Measurements from ENCODE around the gene RNF220. TPM values are rescaled to one million over a fixed set of nuclear protein-coding genes. Genes with fewer than 3 reads are reported as not detected.

Gene RNF220
- total RNA-seq, 1 donor from 2014 or later, result 25.1 TPM

DNA sequence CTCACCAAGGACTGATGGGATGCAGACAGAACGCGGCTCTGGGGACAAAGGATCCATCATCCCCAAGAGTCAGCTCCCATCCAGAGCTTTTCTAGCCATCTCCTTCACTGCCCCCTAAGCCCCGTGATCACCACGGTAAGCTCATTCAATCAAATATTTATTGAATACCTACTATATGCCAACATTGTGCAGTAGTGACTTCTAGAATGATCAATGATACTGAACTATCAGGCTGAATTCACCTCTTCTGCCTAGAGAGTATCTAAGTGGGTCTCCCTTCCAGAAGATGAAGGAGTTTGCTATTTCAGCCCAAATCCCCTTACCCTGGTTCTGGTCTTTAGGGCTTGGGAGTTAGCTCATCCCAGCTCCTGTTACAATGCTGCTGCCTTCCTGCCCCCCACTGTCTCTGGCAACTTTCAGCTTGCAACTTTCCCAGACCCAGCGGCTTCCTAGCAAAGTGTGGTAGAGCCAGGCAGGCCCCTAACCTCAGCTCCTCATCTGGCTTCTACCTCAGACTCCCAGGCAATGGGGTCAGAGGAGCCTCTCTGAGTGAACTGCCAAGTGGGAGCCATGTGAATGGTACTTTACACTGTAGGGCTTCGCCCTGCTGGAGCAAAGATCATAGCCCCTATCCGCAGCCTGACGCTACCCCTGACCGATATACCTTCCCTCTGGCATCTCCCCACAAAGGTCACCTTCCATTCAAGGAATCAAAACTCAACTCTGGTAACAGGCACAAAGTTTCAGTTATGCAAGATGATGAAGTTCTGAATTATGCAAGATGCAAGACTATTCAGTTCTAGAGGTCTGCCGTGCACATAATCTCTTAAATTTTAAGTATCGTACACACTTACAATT is 248.3 kb downstream of the RNF220 start:
- H3K9ac ChIP-seq (ENCODE audit: low read depth in 1 of 3, low read length in 3 of 3), result no peak overlapping the region
- no peak overlapping the region for H3K27ac ChIP-seq (ENCODE audit: low read depth, low read length)
- no peaks in the 10 kb centered on the region for H3K9me3 ChIP-seq (ENCODE audit: control insufficient read depth in 3 of 3, low read length in 3 of 3)
- no peaks in the 10 kb centered on the region for H3K27me3 ChIP-seq (ENCODE audit: control insufficient read depth in 3 of 3, insufficient read depth in 3 of 3, low read length in 3 of 3)
- peaks cover 23 to 33% (median 32%) of the 10 kb centered on the region in 3 donors for H3K36me3 ChIP-seq (ENCODE audit: control insufficient read depth in 3 of 3, insufficient read depth in 3 of 3, low read length in 3 of 3)
- no peak overlapping the region for H3K4me3 ChIP-seq (ENCODE audit: low read length in 3 of 3)
- peaks cover 8 to 13% (median 8%) of the 10 kb centered on the region in 3 donors for H3K4me1 ChIP-seq (ENCODE audit: control insufficient read depth in 3 of 3, insufficient read depth in 3 of 3, low read length in 3 of 3)

GRCh38 chr1:44654621-44655187 is 249.6 kb downstream of the RNF220 start:
- H3K9me3 ChIP-seq (ENCODE audit: control insufficient read depth in 3 of 3, low read length in 3 of 3), result no peaks in the 10 kb centered on the region
- H3K36me3 ChIP-seq (ENCODE audit: control insufficient read depth in 3 of 3, insufficient read depth in 3 of 3, low read length in 3 of 3), result peaks cover 20 to 25% (median 21%) of the 10 kb centered on the region in 3 donors
- H3K4me3 ChIP-seq (ENCODE audit: low read length in 3 of 3), result no peak overlapping the region
- H3K9ac ChIP-seq (ENCODE audit: low read depth in 1 of 3, low read length in 3 of 3), result no peak overlapping the region
- H3K27me3 ChIP-seq (ENCODE audit: control insufficient read depth in 3 of 3, insufficient read depth in 3 of 3, low read length in 3 of 3), result no peaks in the 10 kb centered on the region
- no peak overlapping the region for H3K27ac ChIP-seq (ENCODE audit: low read depth, low read length)
- H3K4me1 ChIP-seq (ENCODE audit: control insufficient read depth in 3 of 3, insufficient read depth in 3 of 3, low read length in 3 of 3), result peaks cover 6 to 8% (median 8%) of the 10 kb centered on the region in 3 donors

- Histone ChIP-seq H3K4me1 (ENCODE audit: control insufficient read depth in 3 of 3, insufficient read depth in 3 of 3, low read length in 3 of 3) (peaks cover 5 to 8% (median 6%) of the 10 kb centered on the region in 3 donors), H3K9ac (ENCODE audit: low read depth in 1 of 3, low read length in 3 of 3) (no peak overlapping the region), H3K36me3 (ENCODE audit: control insufficient read depth in 3 of 3, insufficient read depth in 3 of 3, low read length in 3 of 3) (peaks cover 11 to 17% (median 12%) of the 10 kb centered on the region in 3 donors)
Observed at GRCh38 chr1:44655609-44656008, 250.6 kb downstream of the RNF220 start.

DNA sequence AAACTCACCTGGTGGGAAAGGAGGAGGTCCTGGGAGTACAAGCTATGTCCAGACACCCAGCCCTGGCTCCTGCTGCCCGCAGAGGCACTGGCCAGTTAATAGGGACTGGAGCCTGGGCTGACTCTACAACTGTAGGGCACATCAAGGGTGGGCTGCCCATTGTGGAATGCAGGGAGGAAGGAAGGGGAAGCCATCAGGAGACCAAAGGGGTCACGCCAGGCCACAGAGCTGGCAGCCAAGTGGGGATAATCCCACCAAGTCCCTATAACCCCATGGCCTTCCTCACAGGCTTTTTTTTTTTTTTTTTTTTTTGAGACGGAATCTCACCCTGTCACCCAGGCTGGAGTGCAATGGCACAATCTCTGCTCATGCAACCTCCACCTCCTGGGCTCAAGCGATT is 254.5 kb downstream of the RNF220 start:
- peaks cover 0 to 6% (median 4%) of the 10 kb centered on the region in 3 donors for H3K4me1 ChIP-seq (ENCODE audit: control insufficient read depth in 3 of 3, insufficient read depth in 3 of 3, low read length in 3 of 3)
- no peak overlapping the region for H3K9ac ChIP-seq (ENCODE audit: low read depth in 1 of 3, low read length in 3 of 3)
- no peaks in the 10 kb centered on the region for H3K9me3 ChIP-seq (ENCODE audit: control insufficient read depth in 3 of 3, low read length in 3 of 3)
- H3K27ac ChIP-seq (ENCODE audit: low read depth, low read length), result no peak overlapping the region
- no peak overlapping the region for H3K4me3 ChIP-seq (ENCODE audit: low read length in 3 of 3)
- no peaks in the 10 kb centered on the region for H3K27me3 ChIP-seq (ENCODE audit: control insufficient read depth in 3 of 3, insufficient read depth in 3 of 3, low read length in 3 of 3)
- peaks cover under 1 to 3% (median 2%) of the 10 kb centered on the region in 3 donors for H3K36me3 ChIP-seq (ENCODE audit: control insufficient read depth in 3 of 3, insufficient read depth in 3 of 3, low read length in 3 of 3)

More at GRCh38 chr1:44655609-44656008, 250.6 kb downstream of the RNF220 start:
- no peaks in the 10 kb centered on the region for H3K27me3 ChIP-seq (ENCODE audit: control insufficient read depth in 3 of 3, insufficient read depth in 3 of 3, low read length in 3 of 3)
- H3K9me3 ChIP-seq (ENCODE audit: control insufficient read depth in 3 of 3, low read length in 3 of 3), result no peaks in the 10 kb centered on the region
- H3K27ac ChIP-seq (ENCODE audit: low read depth, low read length), result no peak overlapping the region
- no peak overlapping the region for H3K4me3 ChIP-seq (ENCODE audit: low read length in 3 of 3)

DNA sequence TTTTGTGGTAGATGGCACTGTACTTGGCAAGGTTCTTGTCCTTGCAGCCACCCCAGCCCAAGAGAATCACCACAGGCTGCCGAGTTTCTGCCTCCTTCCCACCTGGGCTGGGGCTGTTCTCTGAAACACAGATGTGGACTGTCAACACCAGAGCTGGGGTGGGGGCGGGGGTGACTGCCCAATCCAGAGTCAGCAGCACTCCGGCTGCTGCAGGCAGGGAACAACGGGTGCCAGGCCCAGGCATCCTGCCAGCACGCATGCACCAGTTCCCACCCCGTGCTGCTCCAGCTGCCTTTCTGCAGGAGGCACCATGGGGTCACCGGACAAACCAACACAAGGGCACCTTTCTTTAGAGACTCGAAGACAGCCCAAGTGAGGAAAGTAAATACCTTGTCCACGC is 255.1 kb downstream of the RNF220 start:
- no peaks in the 10 kb centered on the region for H3K9me3 ChIP-seq (ENCODE audit: control insufficient read depth in 3 of 3, low read length in 3 of 3)
- peaks cover 0 to 3% (median 0%) of the 10 kb centered on the region in 3 donors for H3K36me3 ChIP-seq (ENCODE audit: control insufficient read depth in 3 of 3, insufficient read depth in 3 of 3, low read length in 3 of 3)
- H3K9ac ChIP-seq (ENCODE audit: low read depth in 1 of 3, low read length in 3 of 3), result no peak overlapping the region
- no peak overlapping the region for H3K27ac ChIP-seq (ENCODE audit: low read depth, low read length)
- H3K4me3 ChIP-seq (ENCODE audit: low read length in 3 of 3), result peak overlapping the region in 1 of 3 donors; percentile 22
- no peaks in the 10 kb centered on the region for H3K27me3 ChIP-seq (ENCODE audit: control insufficient read depth in 3 of 3, insufficient read depth in 3 of 3, low read length in 3 of 3)
- H3K4me1 ChIP-seq (ENCODE audit: control insufficient read depth in 3 of 3, insufficient read depth in 3 of 3, low read length in 3 of 3), result peaks cover 0 to 6% (median 4%) of the 10 kb centered on the region in 3 donors

DNA sequence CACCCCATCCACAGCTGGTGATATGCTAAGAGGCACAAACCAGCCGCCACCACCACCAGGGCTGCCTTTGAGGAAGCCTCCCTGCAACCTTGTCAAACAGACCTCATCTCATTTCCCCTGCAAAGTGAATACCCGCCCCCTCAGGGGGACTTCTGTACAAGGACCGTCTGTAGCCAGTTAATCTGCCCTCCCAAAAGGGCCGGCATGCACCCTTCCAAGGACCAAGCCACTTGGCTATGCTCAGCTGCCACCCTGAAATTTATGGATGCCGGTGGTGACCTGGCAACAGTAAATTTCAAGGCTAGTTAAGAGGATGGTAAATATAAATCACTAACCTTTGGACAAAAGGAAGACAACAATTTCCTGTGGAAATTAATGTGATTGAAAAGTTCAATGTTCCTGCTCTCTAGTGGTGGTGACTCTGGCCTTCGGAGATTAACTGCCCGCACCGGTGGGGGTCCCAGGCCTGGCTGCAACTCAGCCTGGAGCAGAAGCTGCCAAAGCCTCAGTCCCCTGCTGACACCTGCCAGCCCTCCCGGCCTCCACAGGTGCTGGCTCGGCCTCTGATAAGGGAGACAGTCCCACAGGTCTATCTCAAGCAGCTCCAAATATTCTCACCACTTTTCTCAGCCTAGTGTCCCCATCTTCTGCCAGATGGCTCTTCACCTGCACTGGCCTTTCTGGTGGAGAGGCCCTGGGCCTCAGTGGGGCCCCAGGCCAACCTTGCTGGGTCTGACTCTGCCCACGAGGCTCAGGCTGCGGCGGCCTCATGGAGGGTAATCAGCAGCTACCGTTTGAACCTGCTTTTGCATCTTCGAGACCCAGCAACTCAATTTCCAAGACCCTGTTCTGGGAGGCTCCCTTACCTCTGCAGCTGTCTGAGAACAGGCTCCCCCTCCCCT is 257.0 kb downstream of the RNF220 start:
- Histone ChIP-seq H3K4me3 (ENCODE audit: low read length in 3 of 3) (no peak overlapping the region), H3K27me3 (ENCODE audit: control insufficient read depth in 3 of 3, insufficient read depth in 3 of 3, low read length in 3 of 3) (no peaks in the 10 kb centered on the region), H3K9me3 (ENCODE audit: control insufficient read depth in 3 of 3, low read length in 3 of 3) (no peaks in the 10 kb centered on the region), H3K9ac (ENCODE audit: low read depth in 1 of 3, low read length in 3 of 3) (peak overlapping the region in 1 of 3 donors; percentile 20), H3K27ac (ENCODE audit: low read depth, low read length) (no peak overlapping the region), H3K36me3 (ENCODE audit: control insufficient read depth in 3 of 3, insufficient read depth in 3 of 3, low read length in 3 of 3) (peaks cover 0 to 3% (median 0%) of the 10 kb centered on the region in 3 donors), H3K4me1 (ENCODE audit: control insufficient read depth in 3 of 3, insufficient read depth in 3 of 3, low read length in 3 of 3) (peaks cover 0 to 6% (median 4%) of the 10 kb centered on the region in 3 donors)

- Histone ChIP-seq H3K27ac (ENCODE audit: low read depth, low read length) (no peak overlapping the region), H3K4me1 (ENCODE audit: control insufficient read depth in 3 of 3, insufficient read depth in 3 of 3, low read length in 3 of 3) (peaks cover 0 to 6% (median 4%) of the 10 kb centered on the region in 3 donors), H3K36me3 (ENCODE audit: control insufficient read depth in 3 of 3, insufficient read depth in 3 of 3, low read length in 3 of 3) (peaks cover 0 to 3% (median 0%) of the 10 kb centered on the region in 3 donors), H3K9ac (ENCODE audit: low read depth in 1 of 3, low read length in 3 of 3) (no peak overlapping the region), H3K9me3 (ENCODE audit: control insufficient read depth in 3 of 3, low read length in 3 of 3) (no peaks in the 10 kb centered on the region), H3K4me3 (ENCODE audit: low read length in 3 of 3) (no peak overlapping the region), H3K27me3 (ENCODE audit: control insufficient read depth in 3 of 3, insufficient read depth in 3 of 3, low read length in 3 of 3) (no peaks in the 10 kb centered on the region)
Observed at GRCh38 chr1:44662683-44663030, 257.6 kb downstream of the RNF220 start.

DNA sequence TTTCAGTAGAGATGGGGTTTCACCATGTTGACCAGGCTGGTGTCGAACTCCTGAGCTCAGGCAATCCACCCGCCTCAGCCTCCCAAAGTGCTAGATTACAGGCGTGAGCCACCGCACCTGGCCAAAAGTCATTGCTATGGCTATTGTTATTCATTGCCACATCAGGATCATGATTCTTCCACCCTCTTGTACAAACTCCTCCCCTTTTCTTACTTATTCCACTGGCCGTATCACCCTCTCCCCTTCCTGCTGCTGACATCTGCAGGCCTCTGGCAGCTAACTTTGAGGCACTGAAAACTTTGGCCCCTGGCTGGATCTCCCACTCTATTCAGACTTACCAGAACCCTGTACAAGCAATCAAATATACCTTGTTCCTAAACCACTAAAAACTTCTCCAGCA is 258.4 kb downstream of the RNF220 start:
- peaks cover 0 to 3% (median 0%) of the 10 kb centered on the region in 3 donors for H3K36me3 ChIP-seq (ENCODE audit: control insufficient read depth in 3 of 3, insufficient read depth in 3 of 3, low read length in 3 of 3)
- H3K4me3 ChIP-seq (ENCODE audit: low read length in 3 of 3), result no peak overlapping the region
- no peaks in the 10 kb centered on the region for H3K9me3 ChIP-seq (ENCODE audit: control insufficient read depth in 3 of 3, low read length in 3 of 3)
- H3K9ac ChIP-seq (ENCODE audit: low read depth in 1 of 3, low read length in 3 of 3), result no peak overlapping the region
- H3K4me1 ChIP-seq (ENCODE audit: control insufficient read depth in 3 of 3, insufficient read depth in 3 of 3, low read length in 3 of 3), result peaks cover 0 to 6% (median 4%) of the 10 kb centered on the region in 3 donors
- no peaks in the 10 kb centered on the region for H3K27me3 ChIP-seq (ENCODE audit: control insufficient read depth in 3 of 3, insufficient read depth in 3 of 3, low read length in 3 of 3)
- H3K27ac ChIP-seq (ENCODE audit: low read depth, low read length), result no peak overlapping the region

GRCh38 chr1:44664730-44665370 is 259.8 kb downstream of the RNF220 start:
- Histone ChIP-seq H3K27ac (ENCODE audit: low read depth, low read length) (no peak overlapping the region), H3K27me3 (ENCODE audit: control insufficient read depth in 3 of 3, insufficient read depth in 3 of 3, low read length in 3 of 3) (no peaks in the 10 kb centered on the region), H3K9ac (ENCODE audit: low read depth in 1 of 3, low read length in 3 of 3) (no peak overlapping the region), H3K36me3 (ENCODE audit: control insufficient read depth in 3 of 3, insufficient read depth in 3 of 3, low read length in 3 of 3) (no peaks in the 10 kb centered on the region), H3K4me3 (ENCODE audit: low read length in 3 of 3) (no peak overlapping the region), H3K4me1 (ENCODE audit: control insufficient read depth in 3 of 3, insufficient read depth in 3 of 3, low read length in 3 of 3) (peaks cover 0 to 5% (median 4%) of the 10 kb centered on the region in 3 donors), H3K9me3 (ENCODE audit: control insufficient read depth in 3 of 3, low read length in 3 of 3) (no peaks in the 10 kb centered on the region)
